HG03432 (cell line): ENCODE results near the gene CDKN2D.

Experiments used
- ATAC-seq: cut with Tn5 transposase; IDR thresholded peaks from one replicate; pipeline ENCODE4 v1.9.1; 2021; ENCODE audit warnings: mild to moderate bottlenecking, moderate library complexity; ENCODE audit not compliant: unreplicated experiment

The CDKN2D gene

GRCh38 chr19:10568826-10569651, at the start of gene CDKN2D:
TSS of gene CDKN2D (minus strand) at chr19:10568979. CDS start at chr19:10568653, 326 bp downstream.
- peak; percentile 70 for ATAC-seq

- ATAC-seq, result no peak
Measured at GRCh38 chr19:10617409-10618121, 48.8 kb upstream of the CDKN2D start.

DNA sequence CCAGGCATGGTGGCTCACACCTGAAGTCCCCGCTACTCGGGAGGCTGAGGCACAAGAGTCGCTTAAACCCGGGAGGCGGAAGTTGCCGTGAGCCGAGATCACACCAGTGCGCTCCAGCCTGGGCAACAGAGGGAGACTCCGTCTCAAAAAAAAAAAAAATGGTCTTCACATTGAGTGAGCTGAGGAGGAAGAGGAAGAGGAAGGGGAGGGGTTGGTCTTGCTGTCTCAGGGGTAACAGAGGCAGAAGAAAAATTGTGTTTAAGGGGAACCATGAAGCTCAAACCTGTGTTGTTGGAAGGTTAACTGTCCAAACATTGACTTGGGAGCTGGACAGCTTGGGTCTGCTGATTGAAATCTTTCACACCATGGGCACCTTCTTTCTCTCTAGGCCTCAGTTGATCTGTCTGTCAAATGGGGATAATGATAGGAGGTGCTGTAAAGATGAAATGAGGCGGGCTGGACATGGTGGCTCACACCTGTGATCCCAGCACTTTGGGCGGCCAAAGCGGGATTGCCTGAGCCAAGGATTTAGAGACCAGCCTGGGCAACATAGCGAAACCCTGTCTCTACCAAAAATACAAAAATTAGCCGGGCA, 46.7 kb upstream of the CDKN2D start:
- no peak for ATAC-seq

DNA sequence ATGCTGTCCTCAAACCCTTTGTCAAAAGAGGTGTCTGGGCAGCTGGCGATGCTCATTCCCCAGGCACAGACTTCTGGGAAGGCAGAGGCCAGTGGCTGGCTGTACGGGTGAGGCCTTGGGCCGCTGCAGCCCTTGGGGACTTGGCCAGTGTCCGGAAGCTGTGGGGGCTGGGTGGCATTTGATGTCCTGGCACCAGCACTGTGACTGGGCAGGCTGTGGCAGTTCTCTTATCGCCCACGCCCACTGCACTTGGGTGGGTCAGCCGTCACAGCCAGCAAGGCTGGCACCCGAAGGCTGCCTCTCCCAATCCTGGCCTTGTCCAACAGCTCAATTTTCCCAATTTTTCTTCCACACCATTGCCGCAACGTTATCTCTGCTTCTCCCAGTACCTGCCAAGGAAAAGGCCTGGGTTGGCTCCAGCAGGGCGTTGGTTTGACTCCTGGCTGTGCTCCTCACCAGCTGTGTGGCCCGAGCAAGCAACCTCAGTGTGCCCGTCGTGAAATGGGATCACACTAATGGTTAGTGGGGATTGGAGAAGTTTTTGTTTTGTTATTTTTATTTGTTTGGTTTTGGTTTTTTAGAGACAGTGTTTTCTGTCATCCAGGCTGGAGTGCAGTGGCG, 43.8 kb upstream of the CDKN2D start:
- no peak for ATAC-seq

DNA sequence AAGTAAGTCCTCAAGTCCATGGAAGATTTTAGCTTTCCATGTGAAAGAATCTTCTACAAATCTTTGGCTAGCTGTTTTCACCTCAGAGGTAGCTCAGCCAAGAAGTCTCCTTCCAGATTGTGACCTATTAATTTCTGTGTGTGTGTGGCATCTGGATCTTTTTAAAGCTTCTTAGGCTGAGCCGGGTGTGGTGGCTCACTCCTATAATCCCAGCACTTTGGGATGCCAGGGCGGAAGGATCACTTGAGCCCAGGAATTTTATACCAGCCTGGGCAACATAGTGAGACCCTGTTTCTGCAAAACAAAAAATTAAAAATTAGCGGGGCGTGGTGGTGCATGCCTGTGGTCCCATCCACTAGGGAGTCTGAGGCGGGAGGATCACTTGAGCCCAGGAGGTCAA, 43.1 kb upstream of the CDKN2D start:
- no peak for ATAC-seq

DNA sequence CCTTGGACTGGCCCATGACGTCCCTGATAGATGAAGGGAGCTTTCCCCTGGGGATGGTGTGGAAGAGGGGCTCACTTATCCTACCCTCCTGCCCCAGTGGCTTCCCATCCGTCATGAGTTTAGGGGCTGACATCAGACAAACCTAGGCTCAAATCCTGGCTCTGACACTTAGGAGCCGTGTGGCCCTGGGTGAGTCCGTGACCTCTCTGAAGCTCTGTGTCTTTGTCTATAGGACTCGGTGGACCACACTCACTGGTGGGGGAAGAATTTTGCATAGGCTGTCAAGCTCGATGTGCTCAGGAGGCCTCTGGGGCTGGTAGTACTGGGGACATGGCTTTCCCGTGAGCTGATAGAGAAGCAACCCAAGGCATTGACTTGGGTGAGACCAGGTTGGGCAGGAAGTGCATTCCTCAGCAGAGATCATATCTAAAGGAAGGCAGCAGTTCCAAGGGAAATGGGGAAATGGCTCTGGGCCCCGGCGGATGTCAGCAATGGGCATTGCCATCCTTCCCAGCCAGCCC, 35.7 kb upstream of the CDKN2D start:
- no peak for ATAC-seq

DNA sequence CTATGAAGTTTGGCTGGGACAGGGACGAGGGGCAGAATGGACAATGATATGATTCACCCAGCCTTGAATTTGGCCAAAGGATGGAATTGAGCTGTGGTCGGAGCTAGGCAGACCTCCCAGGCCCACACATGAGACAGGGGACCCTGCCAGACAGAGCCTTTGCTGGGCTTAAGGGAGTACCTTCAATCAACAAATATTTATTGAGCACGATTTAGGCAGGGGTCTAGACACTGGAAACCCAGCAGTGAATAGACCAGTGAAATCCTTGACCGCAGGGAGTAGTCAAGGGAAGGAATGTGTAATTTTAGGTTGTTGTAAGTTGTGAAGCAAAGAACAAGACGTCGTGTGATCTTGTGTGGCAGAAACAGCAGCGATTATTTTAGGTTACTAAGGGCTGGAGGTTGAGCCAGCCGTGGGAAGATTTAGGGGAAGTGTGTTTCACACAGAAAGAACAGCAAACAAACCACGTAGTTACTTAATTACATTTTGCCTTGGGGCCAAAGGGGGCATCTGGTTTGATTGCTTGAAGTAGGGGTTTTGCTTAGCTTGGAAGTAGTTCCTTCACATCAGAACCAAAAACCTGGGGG, 35.2 kb upstream of the CDKN2D start:
- ATAC-seq, result peak; percentile 27

DNA sequence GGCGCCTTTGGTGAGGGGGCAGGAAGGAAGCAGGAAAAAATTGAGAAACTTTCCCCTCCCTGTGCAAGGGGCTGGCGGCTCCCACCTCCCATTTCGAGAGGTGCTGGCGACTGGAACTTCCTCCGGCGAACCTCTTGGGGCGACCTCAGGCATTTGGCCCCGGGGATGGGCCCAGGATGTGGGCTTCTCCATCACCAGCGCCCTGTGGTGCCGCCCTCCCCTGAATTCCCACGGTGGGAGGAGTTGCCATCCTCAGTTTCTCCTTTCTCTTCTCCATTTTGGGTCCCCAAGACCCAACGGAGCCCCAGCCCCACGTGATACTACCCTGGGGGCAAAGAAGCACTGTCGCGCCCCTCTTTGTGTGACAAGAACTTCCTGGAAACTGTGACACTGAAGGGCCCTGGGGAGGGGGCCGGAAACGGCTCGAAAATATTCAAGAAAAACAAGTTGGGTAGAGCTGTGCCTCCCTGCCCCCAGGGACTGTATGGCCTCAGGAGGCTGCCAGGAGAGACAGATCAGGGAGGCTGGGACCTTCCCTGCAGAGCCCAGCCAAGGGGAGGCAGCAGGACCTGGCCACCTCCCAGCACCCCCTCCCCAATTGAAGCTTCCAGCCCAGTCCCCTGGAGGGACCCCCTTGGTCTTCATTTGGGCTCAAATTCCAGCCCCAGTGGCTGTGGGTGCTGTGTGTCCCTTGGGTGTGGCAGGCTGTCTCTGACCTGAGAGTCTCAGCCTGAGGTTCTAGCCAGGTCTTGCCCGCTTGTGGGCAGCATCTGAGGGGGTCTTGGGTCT, 34.5 kb upstream of the CDKN2D start:
- peak; percentile 44 for ATAC-seq

- peak; percentile 68 for ATAC-seq
Measured at GRCh38 chr19:10602330-10603083, 33.7 kb upstream of the CDKN2D start.

DNA sequence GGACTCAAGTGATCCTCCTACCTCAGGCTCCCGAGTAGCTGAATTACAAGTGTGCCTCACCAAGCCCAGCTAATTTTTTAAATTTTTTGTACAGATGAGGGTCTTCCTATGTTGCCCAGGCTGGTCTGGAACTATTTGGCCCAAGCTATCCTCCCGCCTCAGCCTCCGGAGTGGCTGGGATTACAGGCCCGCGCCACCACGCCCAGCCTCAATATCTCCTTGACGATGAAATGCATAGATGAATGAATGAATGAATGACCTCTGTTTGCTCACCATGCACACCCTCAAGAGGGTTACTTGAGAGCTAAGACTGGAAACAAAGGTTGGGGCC, 33.2 kb upstream of the CDKN2D start:
- ATAC-seq, result no peak

GRCh38 chr19:10600149-10600548, 31.4 kb upstream of the CDKN2D start:
- no peak for ATAC-seq

DNA sequence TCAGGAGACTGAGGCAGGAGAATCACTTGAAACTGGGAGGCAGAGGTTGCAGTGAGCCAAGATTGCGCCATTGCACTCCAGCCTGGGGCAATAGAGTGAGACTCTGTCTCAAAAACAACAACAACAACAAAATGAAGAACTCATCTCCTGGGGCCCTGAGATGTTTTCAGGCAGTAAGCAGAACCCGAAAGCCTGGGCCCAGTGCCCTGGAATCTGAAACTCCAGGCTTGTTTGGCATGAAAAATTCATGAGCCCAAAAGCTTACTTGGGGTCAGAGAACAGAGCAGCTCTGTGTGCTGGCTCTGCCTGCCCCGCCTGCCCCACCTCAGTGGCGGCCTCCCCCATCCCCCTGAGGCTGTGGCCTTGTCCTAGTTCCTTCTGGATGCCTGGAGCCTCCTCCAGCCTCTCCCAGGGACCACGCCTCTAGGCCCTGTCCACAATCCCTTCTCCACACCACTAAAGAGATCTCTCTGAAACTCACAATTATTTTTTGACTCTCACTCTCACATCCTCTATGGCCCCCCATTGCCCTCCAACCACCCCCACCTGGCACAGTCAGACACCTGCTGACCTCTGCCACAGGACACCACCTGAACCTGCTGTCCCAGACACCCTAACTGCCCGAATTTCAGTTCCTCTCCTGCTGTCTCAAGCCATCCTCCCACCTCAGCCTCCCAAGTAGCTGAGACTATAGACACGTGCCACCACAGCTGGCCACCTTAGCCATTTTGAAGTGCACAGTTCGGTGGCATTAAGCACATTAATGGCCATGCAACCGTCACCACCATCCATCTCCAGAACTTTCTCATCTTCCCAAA, 25.2 kb upstream of the CDKN2D start:
- ATAC-seq, result peak; percentile 50

GRCh38 chr19:10593148-10593547, 24.4 kb upstream of the CDKN2D start:
- ATAC-seq, result no peak

- no peak for ATAC-seq
Measured at GRCh38 chr19:10587839-10588150, 19.0 kb upstream of the CDKN2D start.

- ATAC-seq, result no peak
Measured at GRCh38 chr19:10587022-10587838, 18.5 kb upstream of the CDKN2D start, which contains the start of gene AP1M2. TSS of gene AP1M2 (minus strand) at chr19:10587312. CDS start at chr19:10587231, 81 bp downstream.

- ATAC-seq, result no peak
Measured at GRCh38 chr19:10586396-10586795, 17.6 kb upstream of the CDKN2D start.

- ATAC-seq, result no peak
Measured at GRCh38 chr19:10583036-10583776, 14.4 kb upstream of the CDKN2D start.
